Lower leg skin (tissue), 4 donors: ENCODE data around the gene TEPSIN. TPM values are rescaled to one million over a fixed set of nuclear protein-coding genes. Genes with fewer than 3 reads are reported as not detected.

ENCODE experiments used
- DNase-seq, 2 donors: peaks; one replicate each; pipeline ENCODE4 v3.0.0-alpha.2; 2019; ENCODE audit warnings: low spot score in 2 of 2
- H3K4me3 ChIP-seq: fragments of 200-600 bp; sonication (generic); 2 replicates; pipeline ENCODE4 v1.5.1; 2017; ENCODE audit warnings: mild to moderate bottlenecking, low read depth; ENCODE audit not compliant: poor library complexity, severe bottlenecking
- POLR2A ChIP-seq, 2 donors: fragments of 450-650 bp; IDR thresholded peaks; one replicate each; pipeline ENCODE4 v1.6.1; 2016 to 2017; ENCODE audit warnings: antibody characterized with exemption in 2 of 2, mild to moderate bottlenecking in 1 of 2, moderate library complexity in 1 of 2
- WGBS, 2 donors: methylation state at CpG; one replicate each; pipeline ENCODE4 v1.1.5; 2018; 5-methylcytosine and 5-hydroxymethylcytosine counted together
- intact Hi-C: fragments of 100-400 bp; cut with DNase I; formaldehyde crosslinking; loops from one replicate; pipeline ENCODE4 v1.15.0; 2023; ENCODE audit warnings: low total_unique reads
- total RNA-seq, 4 donors: library from RNA; depleted of rRNA; stranded (reverse); fragments of >200 nt; gene quantifications; one replicate each; pipeline ENCODE4 v1.1.0, GENCODE V29; 2016
- TF ChIP-seq, protein P1 (sequence below), 3 donors: fragments of 450-650 bp; IDR thresholded peaks; one replicate each; pipeline ENCODE4 v1.5.1; 2016; ENCODE audit warnings: antibody characterized with exemption in 3 of 3, mild to moderate bottlenecking in 3 of 3, moderate library complexity in 2 of 3

The TEPSIN gene
- total RNA-seq, 4 donors from 2014 or later: 40.7 to 104 (median 62.6) TPM

GRCh38 chr17:81274471-81274855 is 35.6 kb upstream of the TEPSIN start:
- no peak overlapping the region for H3K4me3 ChIP-seq
- no peak for DNase-seq
- intact Hi-C loops: no loop called here
- 96 to 98% methylated on average over 14 of the region's 14 CpGs for WGBS, 2 donors
- TF ChIP-seq, protein P1, sequence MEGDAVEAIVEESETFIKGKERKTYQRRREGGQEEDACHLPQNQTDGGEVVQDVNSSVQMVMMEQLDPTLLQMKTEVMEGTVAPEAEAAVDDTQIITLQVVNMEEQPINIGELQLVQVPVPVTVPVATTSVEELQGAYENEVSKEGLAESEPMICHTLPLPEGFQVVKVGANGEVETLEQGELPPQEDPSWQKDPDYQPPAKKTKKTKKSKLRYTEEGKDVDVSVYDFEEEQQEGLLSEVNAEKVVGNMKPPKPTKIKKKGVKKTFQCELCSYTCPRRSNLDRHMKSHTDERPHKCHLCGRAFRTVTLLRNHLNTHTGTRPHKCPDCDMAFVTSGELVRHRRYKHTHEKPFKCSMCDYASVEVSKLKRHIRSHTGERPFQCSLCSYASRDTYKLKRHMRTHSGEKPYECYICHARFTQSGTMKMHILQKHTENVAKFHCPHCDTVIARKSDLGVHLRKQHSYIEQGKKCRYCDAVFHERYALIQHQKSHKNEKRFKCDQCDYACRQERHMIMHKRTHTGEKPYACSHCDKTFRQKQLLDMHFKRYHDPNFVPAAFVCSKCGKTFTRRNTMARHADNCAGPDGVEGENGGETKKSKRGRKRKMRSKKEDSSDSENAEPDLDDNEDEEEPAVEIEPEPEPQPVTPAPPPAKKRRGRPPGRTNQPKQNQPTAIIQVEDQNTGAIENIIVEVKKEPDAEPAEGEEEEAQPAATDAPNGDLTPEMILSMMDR (IDR thresholded peaks at IDR 0.05): no peak
- TF ChIP-seq POLR2A (IDR thresholded peaks at IDR 0.05): no peak

GRCh38 chr17:81273698-81274470 is 35.0 kb upstream of the TEPSIN start:
- TF ChIP-seq, protein P1 (IDR thresholded peaks at IDR 0.05): no peak
- TF ChIP-seq POLR2A (IDR thresholded peaks at IDR 0.05): no peak
- no peak overlapping the region for H3K4me3 ChIP-seq
- intact Hi-C loops: no loop called here
- WGBS, 2 donors: 96% methylated on average over 29 to 31 of the region's 31 CpGs
- DNase-seq: no peak

DNA sequence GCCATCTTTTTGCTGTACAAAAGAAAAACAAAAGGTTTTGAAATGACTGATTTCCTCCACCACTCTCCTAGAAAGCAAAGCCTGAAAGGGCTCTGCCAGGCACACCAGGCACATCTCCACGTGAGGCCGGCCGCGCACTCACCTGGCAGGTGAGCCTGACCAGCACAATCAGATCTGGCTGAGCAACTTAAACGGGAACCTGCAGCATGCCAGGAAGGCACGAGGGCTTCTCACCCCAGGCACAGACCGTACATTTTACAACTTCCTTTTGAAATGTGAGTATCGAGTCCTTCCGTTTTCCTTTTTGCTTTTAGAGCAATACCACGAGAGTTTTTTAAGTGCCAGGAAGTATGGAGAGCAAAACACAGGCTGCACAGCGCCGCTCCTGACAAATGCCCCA is 33.8 kb upstream of the TEPSIN start:
- H3K4me3 ChIP-seq: no peak overlapping the region
- intact Hi-C loops: no loop called here
- WGBS, 2 donors: 46 to 49% methylated on average over 12 of the region's 12 CpGs
- TF ChIP-seq, protein P1 (IDR thresholded peaks at IDR 0.05): no peak
- TF ChIP-seq POLR2A (IDR thresholded peaks at IDR 0.05): no peak
- DNase-seq: no peak

GRCh38 chr17:81271226-81271625 is 32.4 kb upstream of the TEPSIN start:
- H3K4me3 ChIP-seq: no peak overlapping the region
- intact Hi-C loops: no loop called here
- TF ChIP-seq, protein P1 (IDR thresholded peaks at IDR 0.05): no peak
- no peak for TF ChIP-seq POLR2A (IDR thresholded peaks at IDR 0.05)
- no peak for DNase-seq
- WGBS, 2 donors: 33 to 61% methylated on average over 8 to 12 of the region's 12 CpGs

- H3K4me3 ChIP-seq: no peak overlapping the region
- WGBS, 2 donors: 86 to 90% methylated on average over 18 of the region's 18 CpGs
- DNase-seq: no peak
- TF ChIP-seq POLR2A (IDR thresholded peaks at IDR 0.05): no peak
- TF ChIP-seq, protein P1 (IDR thresholded peaks at IDR 0.05): no peak
- intact Hi-C loops: no loop called here
These were observed 31.4 kb upstream of the TEPSIN start for GRCh38 chr17:81270279-81270678.
